HepG2 (cell line): ENCODE results near the gene KAT2A. TPM values are rescaled to one million over a fixed set of nuclear protein-coding genes. Genes with fewer than 3 reads are reported as not detected.

Experiments
- MAZ ChIP-seq, 2 experiments: sonication (generic) in 1 of 2; formaldehyde crosslinking in 1 of 2; IDR thresholded peaks; 2 replicates each; pipeline versions ENCODE4 v1.5.0 to v1.6.1; 2012 to 2020; ENCODE audit warnings: low read depth in 2 of 2, mild to moderate bottlenecking in 2 of 2, borderline replicate concordance in 1 of 2, improper control_type of control experiment in 1 of 2, low read length in 1 of 2, missing genetic modification reagents in 1 of 2, moderate library complexity in 1 of 2
- NR3C1 ChIP-seq: sonication (generic); formaldehyde crosslinking; IDR thresholded peaks from 2 replicates; pipeline ENCODE4 v1.4.0; 2020; ENCODE audit warnings: missing genetic modification reagents
- POLR2G ChIP-seq: fragments of 200-400 bp; formaldehyde crosslinking; IDR thresholded peaks from 2 replicates; pipeline ENCODE4 v1.6.1; 2018; ENCODE audit warnings: mild to moderate bottlenecking, low read depth, low read length, moderate library complexity
- RARA ChIP-seq: IDR thresholded peaks from 2 replicates; pipeline ENCODE4 v1.6.1; 2016; ENCODE audit warnings: missing genetic modification reagents, missing compliant biosample characterization
- XRCC5 ChIP-seq: fragments of 200-400 bp; formaldehyde crosslinking; optimal IDR thresholded peaks from 2 replicates; pipeline ENCODE3; 2017; ENCODE audit warnings: mild to moderate bottlenecking, low read length
- ZBTB20 ChIP-seq: sonication (generic); formaldehyde crosslinking; IDR thresholded peaks from 2 replicates; pipeline ENCODE4 v1.8.1; 2023; ENCODE audit warnings: missing genetic modification reagents, low read depth, mild to moderate bottlenecking, borderline replicate concordance
- ZBTB8A ChIP-seq: sonication (generic); formaldehyde crosslinking; IDR thresholded peaks from 2 replicates; pipeline ENCODE4 v1.4.0; 2020; ENCODE audit warnings: mild to moderate bottlenecking, low read depth, missing genetic modification reagents, borderline replicate concordance
- ZNF501 ChIP-seq: sonication (generic); formaldehyde crosslinking; IDR thresholded peaks from 2 replicates; pipeline ENCODE4 v1.5.1; 2020; ENCODE audit warnings: mild to moderate bottlenecking, moderate library complexity, missing genetic modification reagents
- polyA plus RNA-seq, 8 experiments: library from polyadenylated mRNA; depleted of rRNA in 3 of 8; stranded (reverse) in 7 of 8; unstranded in 1 of 8; fragments of >200 nt; fragmentation: Illumina TruSeq in 4 of 8; extraction: Trizol in 4 of 8; gene quantifications; 2 replicates each; pipeline versions ENCODE4 v1.2.1 to v1.2.3, GENCODE V29; 2011 to 2016; ENCODE audit warnings: low read depth in 4 of 8, missing spikeins in 1 of 8, mixed read lengths in 1 of 8; ENCODE audit not compliant: insufficient read depth in 1 of 8
- total RNA-seq, 5 experiments: library from RNA; depleted of rRNA; stranded (reverse); fragments of >200 nt; fragmentation: Illumina TruSeq; extraction: Trizol; gene quantifications; 2 replicates each; pipeline ENCODE4 v1.2.3, GENCODE V29; 2016; ENCODE audit warnings: low read depth in 1 of 5
- TF ChIP-seq, protein P1 (sequence below): sonication (generic); formaldehyde crosslinking; IDR thresholded peaks from 2 replicates; pipeline ENCODE4 v1.4.0; 2020; ENCODE audit warnings: mild to moderate bottlenecking, missing genetic modification reagents
- TF ChIP-seq, protein P2 (sequence below): sonication (generic); formaldehyde crosslinking; IDR thresholded peaks from 2 replicates; pipeline ENCODE4 v1.4.0; 2020; ENCODE audit warnings: missing genetic modification reagents, low read depth, mild to moderate bottlenecking, borderline replicate concordance
- TF ChIP-seq, protein P3 (sequence below): sonication (generic); formaldehyde crosslinking; IDR thresholded peaks from 2 replicates; pipeline ENCODE4 v1.4.0; 2020; ENCODE audit warnings: missing genetic modification reagents, borderline replicate concordance
- TF ChIP-seq, protein P4 (sequence below): sonication (generic); formaldehyde crosslinking; IDR thresholded peaks from 2 replicates; pipeline ENCODE4 v1.5.1; 2020; ENCODE audit warnings: mild to moderate bottlenecking, moderate library complexity, missing genetic modification reagents
- TF ChIP-seq, protein P5 (sequence below): sonication (generic); formaldehyde crosslinking; IDR thresholded peaks from 2 replicates; pipeline ENCODE4 v1.5.0; 2020; ENCODE audit warnings: missing genetic modification reagents, mild to moderate bottlenecking, borderline replicate concordance
- TF ChIP-seq, protein P6 (sequence below): sonication (generic); formaldehyde crosslinking; IDR thresholded peaks from 2 replicates; pipeline ENCODE4 v1.5.0; 2020; ENCODE audit warnings: missing genetic modification reagents

Gene KAT2A
- total and polyA plus RNA-seq, 2 of the 13 experiments (the other 11 are each of a cell fraction or from before 2014, with no cell fraction given): 29.1 to 90.4 TPM

DNA sequence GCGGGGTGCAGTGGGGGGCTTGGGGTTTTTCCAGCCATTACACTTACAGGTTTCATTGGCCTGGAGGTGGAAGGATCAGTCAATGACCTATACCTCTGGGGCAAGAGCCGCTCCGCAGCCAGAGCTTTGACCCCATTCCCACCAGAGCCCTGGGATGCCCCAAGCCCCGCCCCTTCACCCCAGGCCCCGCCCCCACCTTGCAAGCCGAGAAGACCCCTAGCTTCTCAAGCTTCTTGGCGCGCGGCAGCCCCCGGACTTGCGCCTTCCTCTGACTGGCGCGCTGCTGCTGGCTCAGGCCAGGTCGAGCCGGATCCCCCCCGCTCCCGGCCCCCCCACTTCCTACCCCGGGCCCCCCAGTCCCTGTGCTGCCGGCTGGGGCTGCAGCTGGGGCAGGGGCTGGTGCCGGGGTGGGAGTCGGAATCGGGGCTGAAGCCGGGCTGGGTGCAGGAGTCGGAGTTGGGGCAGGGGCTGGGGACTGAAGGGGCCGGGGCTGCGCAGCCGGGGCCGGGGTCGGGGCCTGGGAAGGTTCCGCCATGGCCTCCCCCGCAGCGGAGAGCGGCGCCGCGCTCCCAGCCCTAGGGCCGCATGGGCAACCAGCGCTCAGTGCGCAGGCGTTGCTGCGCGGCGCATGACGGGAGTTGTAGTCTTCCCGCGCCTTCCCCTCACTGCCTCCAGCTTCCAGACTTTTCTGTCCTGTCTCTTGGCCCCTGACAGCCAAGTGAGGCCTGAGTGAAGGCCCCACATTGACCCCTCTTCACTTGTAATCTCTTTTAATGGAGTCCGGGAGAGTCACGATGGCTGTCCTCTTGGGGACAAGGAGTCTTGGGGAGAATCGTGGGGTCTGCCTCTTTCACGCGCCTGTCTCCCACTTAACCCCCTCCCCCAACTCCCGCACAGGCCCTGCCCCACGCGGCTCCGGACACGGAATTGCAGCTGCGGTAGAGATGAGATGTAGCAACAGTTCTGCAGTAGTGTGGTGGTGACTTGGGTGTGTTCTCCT lies at the start of gene KAT2A (continued):
- TF ChIP-seq MAZ (IDR thresholded peaks at IDR 0.05; ENCODE audit: borderline replicate concordance, low read depth, low read length): no peak
- TF ChIP-seq MAZ (CRISPR knock-in tag; IDR thresholded peaks at IDR 0.05; ENCODE audit: low read depth): peak; percentile 88
- TF ChIP-seq XRCC5: peak; percentile 24
- TF ChIP-seq, protein P1, sequence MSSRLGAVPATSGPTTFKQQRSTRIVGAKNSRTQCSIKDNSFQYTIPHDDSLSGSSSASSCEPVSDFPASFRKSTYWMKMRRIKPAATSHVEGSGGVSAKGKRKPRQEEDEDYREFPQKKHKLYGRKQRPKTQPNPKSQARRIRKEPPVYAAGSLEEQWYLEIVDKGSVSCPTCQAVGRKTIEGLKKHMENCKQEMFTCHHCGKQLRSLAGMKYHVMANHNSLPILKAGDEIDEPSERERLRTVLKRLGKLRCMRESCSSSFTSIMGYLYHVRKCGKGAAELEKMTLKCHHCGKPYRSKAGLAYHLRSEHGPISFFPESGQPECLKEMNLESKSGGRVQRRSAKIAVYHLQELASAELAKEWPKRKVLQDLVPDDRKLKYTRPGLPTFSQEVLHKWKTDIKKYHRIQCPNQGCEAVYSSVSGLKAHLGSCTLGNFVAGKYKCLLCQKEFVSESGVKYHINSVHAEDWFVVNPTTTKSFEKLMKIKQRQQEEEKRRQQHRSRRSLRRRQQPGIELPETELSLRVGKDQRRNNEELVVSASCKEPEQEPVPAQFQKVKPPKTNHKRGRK (CRISPR knock-in tag): no peak
- peak; percentile 75; the same call in 1 of the 2 replicates for TF ChIP-seq ZBTB20 (CRISPR knock-in tag)
- TF ChIP-seq, protein P2, sequence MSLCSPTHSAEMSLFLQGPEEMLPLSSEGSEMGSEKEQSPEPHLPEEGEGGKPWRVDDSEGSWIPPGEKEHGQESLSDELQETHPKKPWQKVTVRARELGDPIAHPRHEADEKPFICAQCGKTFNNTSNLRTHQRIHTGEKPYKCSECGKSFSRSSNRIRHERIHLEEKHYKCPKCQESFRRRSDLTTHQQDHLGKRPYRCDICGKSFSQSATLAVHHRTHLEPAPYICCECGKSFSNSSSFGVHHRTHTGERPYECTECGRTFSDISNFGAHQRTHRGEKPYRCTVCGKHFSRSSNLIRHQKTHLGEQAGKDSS (CRISPR knock-in tag): peak; percentile 77; the same call in 1 of the 2 replicates
- TF ChIP-seq ZNF501 (CRISPR knock-in tag): peak; percentile 78
- TF ChIP-seq, protein P3, sequence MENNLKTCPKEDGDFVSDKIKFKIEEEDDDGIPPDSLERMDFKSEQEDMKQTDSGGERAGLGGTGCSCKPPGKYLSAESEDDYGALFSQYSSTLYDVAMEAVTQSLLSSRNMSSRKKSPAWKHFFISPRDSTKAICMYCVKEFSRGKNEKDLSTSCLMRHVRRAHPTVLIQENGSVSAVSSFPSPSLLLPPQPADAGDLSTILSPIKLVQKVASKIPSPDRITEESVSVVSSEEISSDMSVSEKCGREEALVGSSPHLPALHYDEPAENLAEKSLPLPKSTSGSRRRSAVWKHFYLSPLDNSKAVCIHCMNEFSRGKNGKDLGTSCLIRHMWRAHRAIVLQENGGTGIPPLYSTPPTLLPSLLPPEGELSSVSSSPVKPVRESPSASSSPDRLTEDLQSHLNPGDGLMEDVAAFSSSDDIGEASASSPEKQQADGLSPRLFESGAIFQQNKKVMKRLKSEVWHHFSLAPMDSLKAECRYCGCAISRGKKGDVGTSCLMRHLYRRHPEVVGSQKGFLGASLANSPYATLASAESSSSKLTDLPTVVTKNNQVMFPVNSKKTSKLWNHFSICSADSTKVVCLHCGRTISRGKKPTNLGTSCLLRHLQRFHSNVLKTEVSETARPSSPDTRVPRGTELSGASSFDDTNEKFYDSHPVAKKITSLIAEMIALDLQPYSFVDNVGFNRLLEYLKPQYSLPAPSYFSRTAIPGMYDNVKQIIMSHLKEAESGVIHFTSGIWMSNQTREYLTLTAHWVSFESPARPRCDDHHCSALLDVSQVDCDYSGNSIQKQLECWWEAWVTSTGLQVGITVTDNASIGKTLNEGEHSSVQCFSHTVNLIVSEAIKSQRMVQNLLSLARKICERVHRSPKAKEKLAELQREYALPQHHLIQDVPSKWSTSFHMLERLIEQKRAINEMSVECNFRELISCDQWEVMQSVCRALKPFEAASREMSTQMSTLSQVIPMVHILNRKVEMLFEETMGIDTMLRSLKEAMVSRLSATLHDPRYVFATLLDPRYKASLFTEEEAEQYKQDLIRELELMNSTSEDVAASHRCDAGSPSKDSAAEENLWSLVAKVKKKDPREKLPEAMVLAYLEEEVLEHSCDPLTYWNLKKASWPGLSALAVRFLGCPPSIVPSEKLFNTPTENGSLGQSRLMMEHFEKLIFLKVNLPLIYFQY (CRISPR knock-in tag): no peak
- peak; percentile 14; the same call in 1 of the 2 replicates for TF ChIP-seq RARA
- peak; percentile 89 for TF ChIP-seq POLR2G
- TF ChIP-seq NR3C1 (CRISPR knock-in tag): no peak
- TF ChIP-seq, protein P4, sequence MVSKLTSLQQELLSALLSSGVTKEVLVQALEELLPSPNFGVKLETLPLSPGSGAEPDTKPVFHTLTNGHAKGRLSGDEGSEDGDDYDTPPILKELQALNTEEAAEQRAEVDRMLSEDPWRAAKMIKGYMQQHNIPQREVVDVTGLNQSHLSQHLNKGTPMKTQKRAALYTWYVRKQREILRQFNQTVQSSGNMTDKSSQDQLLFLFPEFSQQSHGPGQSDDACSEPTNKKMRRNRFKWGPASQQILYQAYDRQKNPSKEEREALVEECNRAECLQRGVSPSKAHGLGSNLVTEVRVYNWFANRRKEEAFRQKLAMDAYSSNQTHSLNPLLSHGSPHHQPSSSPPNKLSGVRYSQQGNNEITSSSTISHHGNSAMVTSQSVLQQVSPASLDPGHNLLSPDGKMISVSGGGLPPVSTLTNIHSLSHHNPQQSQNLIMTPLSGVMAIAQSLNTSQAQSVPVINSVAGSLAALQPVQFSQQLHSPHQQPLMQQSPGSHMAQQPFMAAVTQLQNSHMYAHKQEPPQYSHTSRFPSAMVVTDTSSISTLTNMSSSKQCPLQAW (CRISPR knock-in tag): peak; percentile 79
- peak; percentile 13; the same call in 1 of the 2 replicates for TF ChIP-seq ZBTB8A (CRISPR knock-in tag)
- TF ChIP-seq, protein P5, sequence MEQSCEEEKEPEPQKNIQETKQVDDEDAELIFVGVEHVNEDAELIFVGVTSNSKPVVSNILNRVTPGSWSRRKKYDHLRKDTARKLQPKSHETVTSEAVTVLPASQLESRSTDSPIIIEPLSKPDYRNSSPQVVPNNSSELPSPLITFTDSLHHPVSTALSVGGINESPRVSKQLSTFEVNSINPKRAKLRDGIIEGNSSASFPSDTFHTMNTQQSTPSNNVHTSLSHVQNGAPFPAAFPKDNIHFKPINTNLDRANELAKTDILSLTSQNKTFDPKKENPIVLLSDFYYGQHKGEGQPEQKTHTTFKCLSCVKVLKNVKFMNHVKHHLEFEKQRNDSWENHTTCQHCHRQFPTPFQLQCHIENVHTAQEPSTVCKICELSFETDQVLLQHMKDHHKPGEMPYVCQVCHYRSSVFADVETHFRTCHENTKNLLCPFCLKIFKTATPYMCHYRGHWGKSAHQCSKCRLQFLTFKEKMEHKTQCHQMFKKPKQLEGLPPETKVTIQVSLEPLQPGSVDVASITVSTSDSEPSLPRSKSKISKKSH: peak; percentile 63
- TF ChIP-seq, protein P6, sequence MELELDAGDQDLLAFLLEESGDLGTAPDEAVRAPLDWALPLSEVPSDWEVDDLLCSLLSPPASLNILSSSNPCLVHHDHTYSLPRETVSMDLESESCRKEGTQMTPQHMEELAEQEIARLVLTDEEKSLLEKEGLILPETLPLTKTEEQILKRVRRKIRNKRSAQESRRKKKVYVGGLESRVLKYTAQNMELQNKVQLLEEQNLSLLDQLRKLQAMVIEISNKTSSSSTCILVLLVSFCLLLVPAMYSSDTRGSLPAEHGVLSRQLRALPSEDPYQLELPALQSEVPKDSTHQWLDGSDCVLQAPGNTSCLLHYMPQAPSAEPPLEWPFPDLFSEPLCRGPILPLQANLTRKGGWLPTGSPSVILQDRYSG (CRISPR knock-in tag): no peak
